CD4-positive, alpha-beta T cell treated with Interleukin-17A for 1 hour (primary cell): ENCODE data around the gene DOLK.
A peak's percentile ranks its signal among the peaks of the same experiment; 100 is the strongest.
"Not testable (repeated sequence)": the region's sequence is repeated elsewhere in the genome, so short reads cannot be mapped to it uniquely, and the experiment has no call there.

Experiments used
- DNase-seq: peaks from one replicate; pipeline ENCODE4 v3.0.0-alpha.2; 2020

DOLK gene

DNA sequence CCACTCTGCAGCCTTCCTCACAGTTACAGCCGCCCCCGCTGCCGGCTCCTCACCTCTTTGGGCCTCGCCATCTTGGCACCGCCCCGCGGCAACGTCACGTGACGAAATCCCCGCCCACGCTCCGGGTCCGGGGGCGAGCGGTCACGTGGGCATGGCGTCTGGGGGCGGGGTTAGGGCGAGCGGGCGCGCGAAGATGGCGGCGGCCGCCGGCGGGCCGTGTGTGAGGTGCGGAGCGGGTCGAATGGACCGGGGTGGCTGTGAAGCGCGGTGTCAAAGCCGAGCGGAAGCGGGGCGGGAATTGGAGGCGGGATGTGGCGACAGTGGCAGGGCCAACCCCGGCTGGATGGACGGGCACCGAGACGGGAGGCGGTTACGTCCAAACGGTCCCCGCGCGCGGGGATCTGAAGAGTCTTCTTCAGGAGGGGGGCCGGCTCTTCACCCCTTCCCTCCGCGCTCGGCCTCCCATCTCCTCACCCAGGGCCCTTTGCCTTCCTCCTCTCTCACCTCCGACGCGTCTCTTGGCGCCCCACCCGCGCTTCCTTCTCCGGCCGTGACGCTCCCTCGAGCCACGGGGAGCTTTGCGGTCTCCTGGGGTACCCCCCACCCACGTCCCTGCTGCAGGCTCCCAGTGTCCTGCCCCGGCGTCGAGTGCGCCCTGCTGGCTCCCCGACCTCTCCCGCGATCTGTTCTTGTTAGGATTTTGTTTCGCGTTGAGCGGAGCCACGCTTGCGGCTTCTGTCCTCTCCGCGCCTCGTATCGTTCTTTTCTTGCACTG is at the start of gene DOLK, which contains the start of gene NUP188:
TSS of gene DOLK (minus strand) at position 77 of the 775 bp plus-strand sequence. CDS start 300 bp downstream, outside the sequence.
TSS of gene NUP188 (plus strand) at position 173 of the 775 bp plus-strand sequence. CDS start at position 194, 21 bp downstream.
- DNase-seq: peak; percentile 97

DNA sequence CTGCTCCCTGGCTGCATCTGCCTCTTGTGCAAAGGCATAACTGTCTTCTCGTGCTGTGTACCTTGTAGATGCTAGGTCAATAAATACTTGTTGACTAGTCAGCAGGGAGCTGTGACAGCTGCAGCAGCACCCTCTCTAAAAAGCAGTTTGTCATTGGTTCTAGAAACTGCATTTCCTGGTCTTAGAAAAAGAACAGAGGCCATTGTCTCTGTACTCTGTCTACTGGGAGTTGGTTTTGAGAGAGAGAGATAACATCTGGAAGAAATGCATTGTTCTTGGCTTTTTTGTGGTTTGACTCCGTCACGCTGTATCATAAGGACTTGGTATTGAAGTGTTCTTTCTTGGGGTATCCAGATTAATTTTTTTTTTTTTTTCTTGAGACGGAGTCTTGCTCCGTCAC is 48.4 kb upstream of the DOLK start:
- no peak for DNase-seq

DNA sequence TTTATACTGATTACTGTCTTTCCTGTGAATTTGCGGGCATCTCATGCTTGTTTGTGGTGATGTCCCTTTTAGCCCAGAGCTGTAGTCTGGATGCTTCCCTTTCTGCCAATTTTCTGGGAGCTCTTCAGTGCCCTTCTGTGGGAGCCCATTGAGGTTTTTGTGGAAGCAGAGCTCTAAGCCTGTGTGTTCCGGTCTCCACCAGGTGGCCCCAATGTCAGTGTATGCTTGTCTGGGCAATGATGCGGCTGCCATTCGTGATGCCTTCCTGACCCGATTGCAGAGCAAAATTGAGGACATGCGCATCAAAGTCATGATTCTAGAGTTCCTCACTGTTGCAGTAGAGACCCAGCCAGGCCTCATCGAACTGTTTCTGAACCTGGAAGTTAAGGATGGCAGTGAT is 45.6 kb upstream of the DOLK start:
- DNase-seq: no peak

DNA sequence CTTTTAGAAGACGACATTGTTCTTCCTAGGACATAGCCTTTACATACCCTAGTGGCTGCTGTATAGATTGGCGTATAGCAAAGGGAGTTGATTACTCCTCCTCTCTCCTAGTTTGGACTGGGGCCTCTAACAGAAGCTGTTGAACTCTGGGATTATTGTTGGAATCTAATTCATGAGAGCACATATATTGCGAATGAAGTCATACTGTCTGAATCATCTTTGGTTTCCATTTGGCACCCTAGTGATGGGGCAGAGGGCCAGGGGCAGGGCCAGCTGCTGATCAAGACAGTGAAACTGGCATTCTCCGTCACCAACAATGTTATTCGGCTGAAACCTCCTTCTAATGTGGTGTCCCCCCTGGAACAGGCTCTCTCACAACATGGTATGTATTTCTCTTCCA is 40.4 kb upstream of the DOLK start:
- no peak for DNase-seq

DNA sequence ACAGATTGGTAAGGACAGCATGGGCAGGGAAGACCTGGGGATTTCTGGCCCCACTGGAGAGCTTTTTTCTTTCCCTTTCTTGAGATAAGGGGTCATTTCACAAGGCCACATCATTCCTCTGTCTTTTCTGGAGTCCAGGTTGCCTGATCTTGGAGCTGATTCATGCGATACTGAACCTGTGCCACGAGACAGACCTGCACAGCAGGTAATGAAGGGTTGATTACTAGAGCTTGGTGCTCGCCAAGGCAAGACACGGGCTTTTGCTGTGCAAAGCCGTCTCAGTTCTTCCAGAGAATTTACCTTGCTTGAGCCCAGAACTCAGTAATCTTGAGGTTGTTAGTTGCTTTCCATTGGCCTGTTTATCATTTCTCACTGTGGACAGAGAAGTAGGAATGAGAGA is 39.3 kb upstream of the DOLK start:
- DNase-seq: no peak

DNA sequence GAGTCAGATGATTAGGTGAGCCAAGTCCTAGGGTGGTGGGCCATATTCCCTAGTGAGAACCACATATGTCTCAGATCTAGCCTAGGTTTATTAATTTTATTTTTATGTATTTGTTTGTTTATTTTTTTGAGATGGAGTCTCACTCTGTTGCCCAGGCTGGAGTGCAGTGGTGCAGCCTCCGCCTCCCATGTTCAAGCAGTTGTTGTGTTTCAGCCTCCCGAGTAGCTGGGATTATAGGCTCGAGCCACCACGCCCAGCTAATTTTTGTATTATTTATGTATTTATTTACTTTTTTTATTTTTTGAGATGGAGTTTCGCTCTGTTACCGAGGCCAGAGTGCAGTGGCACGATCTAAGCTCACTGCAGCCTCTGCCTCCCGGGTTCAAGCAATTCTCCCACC is 36.1 kb upstream of the DOLK start:
- DNase-seq: no peak

DNA sequence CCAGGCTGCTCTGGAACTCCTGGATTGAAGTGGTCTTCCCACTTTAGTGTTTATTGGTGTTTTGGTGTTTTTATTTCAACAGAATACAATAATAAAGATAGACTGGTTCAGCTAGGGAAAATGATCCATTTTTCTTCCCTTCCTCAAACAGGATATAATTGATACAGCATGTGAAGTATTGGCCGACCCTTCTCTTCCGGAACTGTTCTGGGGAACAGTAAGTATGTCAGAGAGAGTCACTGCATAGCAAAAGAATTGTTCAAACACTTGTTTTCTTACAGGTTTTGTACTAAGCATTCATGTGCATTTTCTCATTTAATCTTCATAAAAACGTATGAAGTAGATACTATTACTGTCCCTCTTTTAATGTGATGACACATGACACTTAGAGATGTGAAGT is 31.7 kb upstream of the DOLK start:
- DNase-seq: no peak

DNA sequence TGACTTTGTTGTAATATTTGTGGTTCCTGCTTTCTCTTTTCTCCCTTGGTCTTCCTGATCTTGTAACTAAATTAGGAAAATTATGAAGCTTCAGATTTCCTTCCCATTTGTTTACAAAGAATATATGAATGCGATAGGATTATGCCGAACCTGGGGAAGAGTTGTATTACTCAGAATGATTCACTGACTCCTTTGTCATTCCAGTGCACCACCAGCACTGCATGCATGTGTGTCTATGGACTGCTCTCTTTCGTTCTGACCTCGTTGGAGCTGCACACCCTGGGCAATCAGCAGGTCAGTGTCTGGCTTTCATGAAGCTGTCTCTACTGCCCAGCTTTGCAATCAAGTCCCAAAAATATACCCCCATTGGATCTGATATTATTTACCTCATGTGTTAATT is 25.6 kb upstream of the DOLK start:
- no peak for DNase-seq

DNA sequence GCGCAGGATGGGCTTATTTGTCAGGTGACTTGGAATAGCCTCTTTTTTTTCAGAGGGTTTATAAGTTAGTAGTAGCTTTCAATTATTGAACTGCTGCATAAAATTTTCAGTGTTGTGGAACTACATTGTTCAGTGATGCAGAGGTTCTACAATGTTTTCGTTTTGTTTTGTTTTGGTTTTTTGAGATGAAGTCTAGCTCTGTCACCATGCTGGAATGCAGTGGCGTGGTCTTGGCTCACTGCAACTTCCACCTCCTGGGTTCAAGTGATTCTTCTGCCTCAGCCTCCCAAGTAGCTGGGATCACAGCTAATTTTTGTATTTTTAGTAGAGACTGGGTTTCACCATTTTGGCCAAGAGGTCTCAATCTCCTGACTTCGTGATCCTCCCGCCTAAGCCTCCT is 22.1 kb upstream of the DOLK start:
- no peak for DNase-seq

DNA sequence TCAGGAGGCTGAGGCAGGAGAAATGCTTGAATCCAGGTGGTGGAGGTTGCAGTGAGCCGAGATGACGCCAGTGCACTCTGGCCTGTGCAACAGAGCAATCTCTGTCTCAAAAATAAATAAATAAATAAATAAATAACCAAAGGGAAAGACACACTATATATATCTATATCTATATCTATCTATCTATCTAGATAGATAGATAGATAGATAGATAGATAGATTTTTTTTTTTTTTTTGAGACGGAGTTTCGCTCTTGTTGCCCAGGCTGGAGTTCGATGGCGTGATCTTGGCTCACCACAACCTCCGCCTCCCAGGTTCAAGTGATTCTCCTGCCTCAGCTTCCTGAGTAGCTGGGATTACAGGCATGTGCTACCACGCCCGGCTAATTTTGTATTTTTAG is 14.0 kb upstream of the DOLK start:
- DNase-seq: not testable (repeated sequence)

DNA sequence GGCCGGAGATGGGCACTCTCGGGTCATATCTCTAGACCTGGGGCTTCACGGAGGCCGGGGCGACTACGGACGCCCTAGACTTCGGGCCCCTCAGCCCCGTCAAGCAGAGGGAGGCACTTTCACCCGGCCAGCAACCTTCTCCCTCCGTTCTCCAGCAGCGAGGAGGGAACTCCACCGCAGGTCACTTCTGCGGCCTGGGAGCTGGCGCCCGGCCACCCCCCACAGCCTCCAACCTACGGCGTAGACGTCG is 201 bp downstream of the DOLK start:
- DNase-seq: no peak

DNA sequence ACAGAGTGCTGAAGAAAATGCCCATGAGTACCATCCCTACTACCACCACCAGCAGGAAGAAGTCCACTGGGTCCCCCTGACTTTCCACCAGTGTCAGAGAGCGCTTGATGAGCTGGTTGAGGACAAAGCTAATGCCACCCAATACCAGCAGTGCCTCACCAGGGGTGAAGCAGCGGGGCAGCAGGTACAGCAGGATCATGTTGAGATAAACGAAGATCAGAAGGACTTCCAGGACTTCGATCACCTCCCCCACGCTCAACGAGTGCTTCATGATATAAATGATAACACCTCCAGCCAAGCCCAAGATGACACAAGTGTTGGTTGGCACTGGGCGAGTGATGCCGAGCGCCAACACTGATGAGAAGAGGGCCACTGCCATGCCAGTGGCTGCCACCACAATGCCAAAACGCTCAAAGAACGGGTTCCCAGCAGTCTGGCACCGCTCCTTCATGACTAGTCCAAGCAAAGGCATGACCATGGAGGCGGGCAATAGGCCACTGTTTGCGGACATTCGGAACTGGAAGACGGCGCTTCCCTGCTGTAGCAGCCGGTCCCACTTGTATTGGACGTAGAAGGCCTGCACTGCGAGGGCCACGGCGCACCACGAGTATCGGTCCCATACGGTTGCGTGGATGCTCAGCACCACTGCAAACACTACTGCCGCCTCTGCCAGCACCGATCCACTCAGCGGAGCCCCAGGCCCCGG is 679 bp downstream of the DOLK start:
- no peak for DNase-seq

DNA sequence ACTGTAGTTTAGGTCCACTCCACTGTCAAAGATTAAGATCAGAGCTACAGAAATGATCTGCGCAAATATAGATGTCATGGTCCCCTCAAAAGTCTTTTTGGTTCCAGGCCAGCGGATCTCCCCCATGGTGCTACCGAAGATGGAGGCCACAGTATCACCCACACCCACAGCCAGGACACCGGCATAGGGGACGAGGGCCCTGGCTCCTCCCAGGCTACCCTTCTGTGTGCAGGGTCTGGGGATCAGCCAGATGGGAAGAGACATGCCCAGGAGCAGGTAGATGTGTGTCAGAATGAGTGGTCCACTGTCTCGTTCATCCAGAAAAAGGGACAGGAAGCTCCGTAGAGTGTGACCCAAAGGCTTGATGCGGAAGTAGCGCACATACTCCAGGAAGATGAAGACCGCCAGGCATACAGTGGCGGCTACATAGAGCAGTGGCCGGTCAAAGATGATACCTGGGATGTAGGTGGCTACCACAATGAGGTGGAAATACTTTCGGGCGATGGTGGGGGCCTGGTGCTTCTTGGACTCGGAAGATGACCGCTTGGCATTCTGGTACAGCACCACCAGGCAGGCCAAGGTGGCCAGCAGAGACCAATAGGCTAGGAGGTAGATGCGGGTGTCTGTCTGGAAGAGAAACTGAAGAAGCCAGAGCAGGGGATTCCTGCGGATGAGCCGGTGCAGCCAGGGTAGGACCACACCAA is 1.5 kb downstream of the DOLK start:
- no peak for DNase-seq

DNA sequence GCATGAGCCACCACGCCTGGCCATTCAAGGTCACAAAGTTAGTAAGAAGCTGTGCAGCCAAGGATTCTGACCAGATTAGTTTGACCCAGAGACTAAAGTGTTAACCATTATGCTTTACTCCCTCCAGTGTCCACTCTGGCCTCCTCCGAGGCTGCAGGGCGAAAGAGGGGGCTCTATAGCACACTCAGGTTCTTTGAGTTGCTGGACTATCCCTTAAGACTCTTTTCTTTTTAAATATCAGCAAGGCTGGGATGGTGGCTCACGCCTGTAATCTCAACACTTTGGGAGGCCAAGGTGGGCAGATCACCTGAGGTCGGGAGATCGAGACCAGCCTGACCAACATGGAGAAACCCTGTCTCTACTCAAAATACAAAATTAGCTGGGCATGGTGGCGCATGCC is 2.4 kb downstream of the DOLK start:
- not testable (repeated sequence) for DNase-seq

DNA sequence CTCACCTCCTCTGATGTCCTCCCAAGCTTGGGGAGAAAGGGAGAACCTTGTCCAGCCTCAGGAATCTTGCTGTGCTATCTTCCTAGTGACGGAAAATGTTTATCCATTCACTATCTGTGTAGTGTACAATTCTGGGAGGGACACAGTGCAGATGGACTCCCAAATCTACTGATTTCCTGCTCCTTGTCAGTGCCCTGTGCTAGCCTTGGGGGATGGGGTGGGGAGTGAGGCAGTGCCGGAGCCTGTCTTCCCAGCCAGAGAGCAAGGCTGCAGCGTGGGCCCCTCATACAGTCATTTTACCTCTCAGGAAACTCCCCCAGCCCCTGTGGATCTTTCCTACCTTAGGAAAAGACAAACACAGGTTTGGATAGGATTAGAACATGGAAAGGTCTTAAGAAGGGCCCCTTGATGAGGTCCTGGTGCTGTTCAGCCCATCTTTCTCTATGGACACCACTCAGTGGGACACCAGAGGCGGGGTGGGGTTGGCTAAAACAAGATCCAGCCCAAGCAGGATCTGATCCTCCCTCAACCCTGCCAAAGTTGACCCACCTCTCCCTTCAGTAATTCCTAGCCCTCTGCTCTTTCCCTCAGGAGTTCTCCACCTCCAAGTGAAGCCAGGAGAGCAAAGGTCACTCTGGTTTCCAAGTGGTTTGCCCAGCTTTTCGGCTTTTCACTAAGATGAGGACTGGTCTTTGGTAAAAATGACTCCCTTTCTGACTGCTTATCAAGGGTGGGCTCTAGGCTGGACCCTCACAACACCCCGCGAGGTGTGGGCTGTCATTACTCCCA is 3.4 kb downstream of the DOLK start:
- DNase-seq: no peak

DNA sequence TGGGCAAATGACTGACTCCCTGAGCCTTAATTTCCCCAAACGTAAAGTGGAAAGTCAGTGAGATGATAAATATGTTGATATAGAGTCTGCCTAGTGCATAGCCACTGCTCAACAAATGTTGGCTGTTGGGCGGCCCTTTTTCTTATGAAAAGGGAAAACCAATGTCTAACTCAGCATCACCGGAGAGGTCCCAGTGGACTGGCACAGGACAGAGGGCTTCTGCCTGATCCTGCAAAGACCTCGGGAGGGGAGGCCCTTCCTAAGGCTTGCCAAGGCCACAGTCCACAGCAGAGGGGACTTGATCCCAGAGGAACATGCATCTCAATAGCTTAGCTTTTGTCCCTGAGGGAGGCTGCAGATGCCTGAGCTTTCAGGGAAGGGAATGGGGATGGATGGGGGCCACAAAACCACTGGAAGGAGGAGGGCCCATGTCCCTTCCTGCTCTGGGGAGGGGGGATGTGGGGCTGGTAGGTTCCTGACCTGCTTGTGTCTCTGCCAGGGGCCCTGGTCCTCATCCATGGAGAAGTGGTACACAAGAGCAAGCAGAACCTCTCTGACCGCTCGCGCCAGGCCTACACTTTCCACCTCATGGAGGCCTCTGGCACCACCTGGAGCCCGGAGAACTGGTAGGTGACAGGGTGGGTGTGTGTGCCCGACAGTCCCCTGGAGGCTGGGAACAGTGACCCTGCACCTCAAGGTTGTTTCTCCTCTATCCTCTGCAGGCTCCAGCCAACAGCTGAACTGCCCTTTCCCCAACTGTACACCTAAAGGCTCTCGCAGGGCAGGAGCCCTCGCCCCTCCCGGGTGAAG is 6.3 kb downstream of the DOLK start:
- no peak for DNase-seq

DNA sequence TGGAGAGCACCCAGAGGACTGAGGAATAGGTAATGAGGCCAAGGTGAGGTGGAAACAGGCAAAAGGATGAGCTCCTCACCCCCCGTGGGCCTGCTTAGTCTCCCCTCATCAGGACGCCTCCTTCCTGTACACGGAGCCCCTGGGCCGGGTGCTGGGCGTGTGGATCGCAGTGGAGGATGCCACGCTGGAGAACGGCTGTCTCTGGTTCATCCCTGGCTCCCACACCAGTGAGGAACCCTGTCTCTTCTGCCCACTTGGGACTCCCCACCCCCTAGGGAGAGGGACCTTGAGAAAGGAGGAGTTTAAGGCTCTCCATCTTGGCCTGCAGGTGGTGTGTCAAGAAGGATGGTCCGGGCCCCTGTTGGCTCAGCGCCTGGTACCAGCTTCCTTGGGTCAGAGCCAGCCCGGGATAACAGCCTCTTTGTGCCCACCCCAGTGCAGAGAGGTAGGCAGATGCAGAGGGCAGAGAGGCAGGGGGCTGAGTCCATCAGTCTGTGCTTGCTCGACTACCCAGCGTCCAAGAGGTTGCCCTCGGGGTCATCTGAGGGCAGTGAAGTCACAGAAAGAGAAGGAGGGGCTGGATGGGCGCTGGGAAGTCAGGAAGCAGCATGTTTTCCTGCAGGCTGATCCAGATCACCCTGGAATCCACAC is 7.0 kb downstream of the DOLK start:
- no peak for DNase-seq

DNA sequence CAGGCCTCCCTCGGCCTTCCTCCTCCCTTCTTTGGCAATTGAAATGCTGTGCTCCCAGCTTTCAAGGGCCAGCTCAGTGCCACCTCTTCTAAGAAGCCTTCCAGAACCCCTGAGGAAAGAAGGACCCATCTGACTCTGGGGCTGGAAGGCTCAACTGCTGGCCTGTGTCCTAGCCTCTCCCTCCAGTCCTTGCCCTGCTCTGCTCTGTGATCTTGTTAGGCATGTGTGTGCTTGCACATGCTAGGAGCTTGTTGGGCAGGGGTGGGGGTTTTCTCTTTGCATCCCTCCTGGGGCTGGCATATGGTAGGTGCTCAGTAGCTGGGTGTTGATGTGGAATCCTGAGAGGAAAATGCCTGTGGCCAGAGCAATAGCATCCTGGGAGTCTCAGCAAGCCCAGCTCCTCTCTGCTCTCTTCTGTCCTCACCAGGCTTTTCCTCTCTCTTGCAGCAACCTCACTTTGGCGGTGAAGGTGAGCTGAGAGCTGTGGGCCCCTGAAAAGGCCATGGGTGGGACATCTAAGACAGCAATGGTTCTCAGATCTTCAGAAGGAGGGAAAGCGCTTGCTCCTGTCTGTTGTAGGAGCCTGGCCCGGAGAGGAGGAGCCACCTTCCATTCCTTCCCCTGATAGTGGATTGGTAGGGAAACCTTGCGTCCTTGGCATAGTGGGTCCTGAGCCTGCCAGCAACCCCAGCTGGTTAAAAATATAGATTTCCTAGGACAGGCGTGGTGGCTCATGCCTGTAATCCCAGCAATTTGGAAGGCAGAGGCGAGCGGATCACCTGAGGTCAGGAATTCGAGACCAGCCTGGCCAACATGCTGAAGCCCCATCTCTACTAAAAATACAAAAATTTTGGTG is 9.9 kb downstream of the DOLK start:
- DNase-seq: no peak

DNA sequence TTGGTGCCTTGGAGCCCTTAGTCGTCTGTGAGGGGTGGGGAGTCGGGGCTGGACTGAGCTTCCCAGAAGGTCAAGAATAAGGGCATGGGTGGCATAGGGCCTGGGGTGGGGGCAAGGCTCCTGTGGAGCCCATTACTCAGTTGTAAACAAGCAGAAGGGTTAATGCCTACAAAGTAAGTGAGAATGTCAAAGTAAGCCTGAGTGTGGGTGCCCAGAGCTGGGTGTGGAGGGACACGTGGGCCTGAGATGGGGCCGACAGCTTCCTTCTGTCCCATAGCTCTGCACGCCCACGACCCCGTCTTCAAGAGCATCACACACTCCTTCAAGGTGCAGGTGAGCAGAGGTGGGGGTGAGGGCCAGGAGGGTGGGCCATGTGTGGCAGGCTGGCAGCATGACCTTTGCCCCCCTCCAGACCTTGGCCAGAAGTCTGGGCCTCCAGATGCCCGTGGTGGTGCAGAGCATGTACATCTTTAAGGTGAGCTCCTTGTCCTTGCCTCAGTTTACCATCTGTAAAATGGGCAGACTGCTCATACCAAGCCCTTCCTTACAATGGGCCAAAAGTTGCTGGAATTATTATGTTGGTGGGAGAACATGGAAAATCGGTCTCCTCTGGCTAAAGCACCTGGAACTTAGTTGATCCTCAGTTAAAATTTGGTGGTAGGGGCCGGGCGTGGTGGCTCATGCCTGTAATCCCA is 11.1 kb downstream of the DOLK start:
- DNase-seq: no peak

DNA sequence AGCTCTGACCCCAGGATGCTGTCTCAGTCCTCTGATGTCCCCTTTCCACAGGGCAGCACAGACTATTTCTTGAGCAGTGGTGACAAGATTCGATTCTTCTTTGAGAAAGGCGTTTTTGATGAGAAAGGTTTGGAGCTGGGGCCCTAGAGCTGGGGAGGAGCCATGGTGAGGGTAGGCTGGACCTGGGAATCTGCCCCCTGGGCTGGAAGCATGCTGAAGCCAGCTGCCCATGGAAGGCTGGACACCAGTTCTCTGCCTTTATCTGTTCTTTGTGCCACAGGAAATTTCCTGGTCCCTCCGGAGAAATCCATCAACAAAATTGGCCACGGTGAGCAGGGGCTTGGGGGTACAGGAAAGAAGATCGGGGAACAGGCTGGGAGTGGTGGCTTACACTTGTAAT is 13.7 kb downstream of the DOLK start:
- no peak for DNase-seq
